Keratinocyte (primary cell): ENCODE results near the gene ARHGAP24. TPM values are rescaled to one million over a fixed set of nuclear protein-coding genes. Genes with fewer than 3 reads are reported as not detected.

Source experiments
- DNase-seq: peaks from one replicate; pipeline ENCODE4 v3.0.0-alpha.2; 2011; ENCODE audit warnings: low read depth, missing footprints, low spot score
- FAIRE-seq: peaks from 2 replicates; lab custom pipeline; 2011; peaks lifted over from hg19 to GRCh38; lab: Jason Lieb, UNC
- H2AFZ ChIP-seq: 2 replicates; pipeline ENCODE4 v1.6.0; 2012; ENCODE audit warnings: low read length, control low read depth, inconsistent platforms; ENCODE audit not compliant: control insufficient read depth
- H3K27ac ChIP-seq: 2 replicates; pipeline ENCODE4 v1.5.1; 2011; ENCODE audit warnings: low read length; ENCODE audit not compliant: control insufficient read depth, insufficient read depth
- H3K27me3 ChIP-seq: 3 replicates; pipeline ENCODE4 v1.6.0; 2011; ENCODE audit warnings: low read length; ENCODE audit not compliant: control insufficient read depth, insufficient read depth; ENCODE audit errors: extremely low read depth
- H3K36me3 ChIP-seq, 2 experiments: 2 replicates in 1 of 2; 3 replicates in 1 of 2; pipeline ENCODE4 v1.5.1; 2011; ENCODE audit warnings: low read length in 2 of 2, mild to moderate bottlenecking in 1 of 2; ENCODE audit not compliant: control insufficient read depth in 2 of 2, insufficient read depth in 2 of 2; ENCODE audit errors: extremely low read depth in 1 of 2
- H3K4me1 ChIP-seq: 3 replicates; pipeline ENCODE4 v1.5.1; 2011; ENCODE audit warnings: low read length; ENCODE audit not compliant: control insufficient read depth, insufficient read depth; ENCODE audit errors: extremely low read depth
- H3K4me2 ChIP-seq: 3 replicates; pipeline ENCODE4 v1.6.0; 2011; ENCODE audit warnings: low read depth, low read length; ENCODE audit not compliant: control insufficient read depth, insufficient read depth; ENCODE audit errors: extremely low read depth
- H3K4me3 ChIP-seq, 3 experiments: fragments of 200-600 bp in 1 of 3; sonication (generic) in 1 of 3; 2 replicates in 2 of 3; 3 replicates in 1 of 3; pipeline ENCODE4 v1.5.1; 2011 to 2016; ENCODE audit warnings: low read length in 3 of 3, mild to moderate bottlenecking in 3 of 3, control low read depth in 2 of 3, inconsistent platforms in 1 of 3, low read depth in 1 of 3, mixed read lengths in 1 of 3, mixed run types in 1 of 3, moderate library complexity in 1 of 3; ENCODE audit not compliant: control insufficient read depth in 2 of 3, insufficient read depth in 2 of 3; ENCODE audit errors: extremely low read depth in 1 of 3
- H3K79me2 ChIP-seq: 2 replicates; pipeline ENCODE4 v1.6.0; 2012; ENCODE audit warnings: low read length; ENCODE audit not compliant: control insufficient read depth, insufficient read depth
- H3K9ac ChIP-seq: 3 replicates; pipeline ENCODE4 v1.6.0; 2011; ENCODE audit warnings: low read length; ENCODE audit not compliant: control insufficient read depth, insufficient read depth; ENCODE audit errors: extremely low read depth
- H3K9me1 ChIP-seq: 3 replicates; pipeline ENCODE4 v1.6.0; 2011; ENCODE audit warnings: low read length; ENCODE audit not compliant: control insufficient read depth, insufficient read depth; ENCODE audit errors: extremely low read depth
- H3K9me3 ChIP-seq: 2 replicates; pipeline ENCODE4 v1.5.1; 2012; ENCODE audit warnings: low read depth, low read length; ENCODE audit not compliant: control insufficient read depth
- H4K20me1 ChIP-seq: 3 replicates; pipeline ENCODE4 v1.6.0; 2011; ENCODE audit warnings: low read length; ENCODE audit not compliant: control insufficient read depth, insufficient read depth; ENCODE audit errors: extremely low read depth
- CTCF ChIP-seq, 3 experiments: IDR thresholded peaks in 1 of 3; conservative IDR thresholded peaks in 1 of 3; optimal IDR thresholded peaks in 1 of 3; 2 replicates in 2 of 3; 3 replicates in 1 of 3; pipeline versions ENCODE3 to v1.5.1; 2011; ENCODE audit warnings: low read length in 3 of 3, mild to moderate bottlenecking in 3 of 3, moderate library complexity in 2 of 3, control low read depth in 1 of 3, inconsistent platforms in 1 of 3; ENCODE audit not compliant: insufficient read depth in 2 of 3; ENCODE audit errors: extremely low read depth in 1 of 3
- EZH2 ChIP-seq: IDR thresholded peaks from one replicate; pipeline ENCODE4 v1.6.1; 2012; ENCODE audit warnings: inconsistent platforms, mild to moderate bottlenecking, low read length, moderate library complexity
- dilution Hi-C: fragments of 300-500 bp; cut with MboI; formaldehyde crosslinking; loops from one replicate; pipeline ENCODE4 v1.7.0; 2020; ENCODE audit warnings: low sequenced_read_pairs; ENCODE audit not compliant: extremely low pct_ligation_motif_present
- polyA plus RNA-seq, 5 experiments: library from polyadenylated mRNA; depleted of rRNA in 3 of 5; stranded (reverse) in 3 of 5; stranded (forward) in 1 of 5; unstranded in 1 of 5; fragments of >200 nt; gene quantifications; 1 replicate in 1 of 5; 2 replicates in 3 of 5; 3 replicates in 1 of 5; pipeline versions ENCODE4 v1.2.1 to v1.2.3, GENCODE V29; 2011 to 2012; ENCODE audit warnings: missing spikeins in 2 of 5, low read depth in 1 of 5, low replicate concordance in 1 of 5

Gene ARHGAP24
- polyA plus RNA-seq, 1 donor (not counting 4 experiments of a cell fraction or from before 2014, with no cell fraction given), result 0.87 TPM

DNA sequence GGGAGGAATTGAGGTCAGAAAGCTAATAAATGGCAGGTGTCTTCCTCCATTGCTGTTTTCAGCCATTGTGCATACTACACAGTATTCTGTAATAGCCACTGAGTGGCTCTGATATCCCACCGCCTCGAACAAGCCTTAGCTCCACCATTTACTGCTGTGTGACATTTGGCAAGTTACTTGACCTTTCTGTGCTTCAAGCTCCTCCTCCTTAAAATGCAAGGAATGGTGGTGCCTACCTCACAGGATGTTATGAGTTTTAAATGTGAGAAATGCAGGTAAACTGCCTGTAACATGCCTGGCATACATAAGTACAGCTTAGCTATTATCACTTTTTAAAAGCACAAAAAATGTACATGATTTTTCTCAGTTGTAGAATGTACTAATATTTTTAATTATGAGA is 464.0 kb downstream of the ARHGAP24 start:
- H3K79me2 ChIP-seq, result no peaks in the 10 kb centered on the region
- H3K36me3 ChIP-seq, result no peaks in the 10 kb centered on the region
- no peak overlapping the region for H3K27ac ChIP-seq
- no peak for TF ChIP-seq CTCF (optimal IDR thresholded peaks at IDR 0.05 in 1 of 3, IDR thresholded peaks at IDR 0.05 in 1 of 3, conservative IDR thresholded peaks at IDR 0.05 in 1 of 3; ENCODE audit: extremely low read depth in 1 of 3, insufficient read depth in 2 of 3, low read length in 3 of 3)
- no peak for TF ChIP-seq EZH2
- DNase-seq (no peak), FAIRE-seq (no peak)
- H3K27me3 ChIP-seq, result no peaks in the 10 kb centered on the region
- no peak overlapping the region for H2AFZ ChIP-seq
- no peak overlapping the region for H3K9ac ChIP-seq
- no peaks in the 10 kb centered on the region for H3K9me1 ChIP-seq
- H3K4me3 ChIP-seq, result no peak overlapping the region
- dilution Hi-C loops, result no loop called here
- no peak overlapping the region for H3K4me2 ChIP-seq
- H3K9me3 ChIP-seq, result no peaks in the 10 kb centered on the region
- H4K20me1 ChIP-seq, result no peaks in the 10 kb centered on the region
- no peaks in the 10 kb centered on the region for H3K4me1 ChIP-seq

DNA sequence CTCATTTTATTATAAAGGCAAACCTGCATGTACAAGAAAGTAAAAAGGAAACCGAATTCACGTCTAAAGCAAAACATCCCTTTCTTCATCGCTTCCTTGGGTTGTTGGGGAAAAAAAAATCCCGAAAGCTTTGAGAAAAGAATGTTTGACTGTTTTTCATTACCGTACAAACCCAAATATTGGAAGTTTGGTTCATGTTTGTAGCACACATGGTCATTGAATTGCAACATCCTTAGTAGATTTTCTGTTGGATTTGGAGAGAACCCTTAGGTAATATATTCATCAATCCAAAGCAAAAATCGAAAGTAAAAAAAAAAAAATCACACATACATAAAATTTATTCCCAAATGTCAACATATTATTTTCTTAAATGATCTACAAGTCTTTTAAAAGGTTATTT is 464.6 kb downstream of the ARHGAP24 start:
- FAIRE-seq (no peak), DNase-seq (no peak)
- H3K9me1 ChIP-seq, result no peaks in the 10 kb centered on the region
- H3K27ac ChIP-seq, result no peak overlapping the region
- H3K27me3 ChIP-seq, result no peaks in the 10 kb centered on the region
- H3K4me2 ChIP-seq, result no peak overlapping the region
- TF ChIP-seq CTCF (optimal IDR thresholded peaks at IDR 0.05 in 1 of 3, IDR thresholded peaks at IDR 0.05 in 1 of 3, conservative IDR thresholded peaks at IDR 0.05 in 1 of 3; ENCODE audit: extremely low read depth in 1 of 3, insufficient read depth in 2 of 3, low read length in 3 of 3) (no peak), EZH2 (no peak)
- H3K4me1 ChIP-seq, result no peaks in the 10 kb centered on the region
- H3K9ac ChIP-seq, result no peak overlapping the region
- no peaks in the 10 kb centered on the region for H3K79me2 ChIP-seq
- no peak overlapping the region for H3K4me3 ChIP-seq
- dilution Hi-C loops, result no loop called here
- H4K20me1 ChIP-seq, result no peaks in the 10 kb centered on the region
- no peak overlapping the region for H2AFZ ChIP-seq
- no peaks in the 10 kb centered on the region for H3K9me3 ChIP-seq
- H3K36me3 ChIP-seq, result no peaks in the 10 kb centered on the region
